UCSD-AML1 (cell line): Measurements from ENCODE around the gene CORO1C.
A peak's percentile ranks its signal among the peaks of the same experiment; 100 is the strongest.
"Not testable (repeated sequence)": the region's sequence is repeated elsewhere in the genome, so short reads cannot be mapped to it uniquely, and the experiment has no call there.

Experiments
- DNase-seq: peaks from one replicate; lab custom pipeline; 2025; ENCODE audit not compliant: unreplicated experiment; lab: John Stamatoyannopoulos, UW

The CORO1C gene

DNA sequence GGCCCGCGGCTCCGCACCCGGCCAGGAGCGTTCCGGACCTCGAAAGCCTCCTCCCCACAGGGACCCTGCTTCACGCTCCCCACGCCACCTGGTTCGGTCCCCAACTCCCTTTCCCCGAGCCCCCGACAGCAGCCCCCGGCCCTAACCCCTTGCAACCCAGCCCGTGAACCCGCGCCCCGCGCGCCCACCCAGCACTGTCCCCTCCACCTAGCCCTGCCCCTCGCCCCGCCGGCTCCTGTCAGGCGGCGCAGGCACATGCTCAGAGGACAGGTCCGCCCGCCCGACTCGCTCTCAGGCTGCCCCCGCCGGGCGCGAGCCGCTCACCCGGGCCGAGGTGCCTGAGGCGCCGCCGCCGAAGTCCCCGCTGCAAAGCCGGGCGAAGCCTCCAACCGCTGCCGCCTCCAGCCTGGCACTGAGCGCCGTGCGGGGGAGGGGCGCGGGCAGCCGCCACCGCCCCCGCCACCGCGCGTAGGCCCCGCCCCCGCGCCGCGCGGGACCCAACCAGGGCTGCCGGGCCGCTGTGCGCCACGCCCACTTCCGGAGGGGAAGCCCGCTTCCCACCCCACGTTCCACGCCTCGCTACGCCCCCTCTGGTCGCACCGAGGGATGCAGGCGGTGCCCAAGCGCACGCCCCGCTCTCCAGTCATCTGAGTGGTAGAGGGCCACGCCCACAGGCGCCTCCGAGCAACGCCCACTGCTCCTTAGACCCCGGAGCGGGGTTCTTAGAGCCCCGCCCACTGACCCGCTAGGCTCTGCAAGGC lies at the start of gene CORO1C:
CORO1C (minus strand) TSS at position 414 of the 761 bp plus-strand sequence. CDS start 30,200 bp downstream, outside the sequence.
- peak; percentile 99 for DNase-seq

DNA sequence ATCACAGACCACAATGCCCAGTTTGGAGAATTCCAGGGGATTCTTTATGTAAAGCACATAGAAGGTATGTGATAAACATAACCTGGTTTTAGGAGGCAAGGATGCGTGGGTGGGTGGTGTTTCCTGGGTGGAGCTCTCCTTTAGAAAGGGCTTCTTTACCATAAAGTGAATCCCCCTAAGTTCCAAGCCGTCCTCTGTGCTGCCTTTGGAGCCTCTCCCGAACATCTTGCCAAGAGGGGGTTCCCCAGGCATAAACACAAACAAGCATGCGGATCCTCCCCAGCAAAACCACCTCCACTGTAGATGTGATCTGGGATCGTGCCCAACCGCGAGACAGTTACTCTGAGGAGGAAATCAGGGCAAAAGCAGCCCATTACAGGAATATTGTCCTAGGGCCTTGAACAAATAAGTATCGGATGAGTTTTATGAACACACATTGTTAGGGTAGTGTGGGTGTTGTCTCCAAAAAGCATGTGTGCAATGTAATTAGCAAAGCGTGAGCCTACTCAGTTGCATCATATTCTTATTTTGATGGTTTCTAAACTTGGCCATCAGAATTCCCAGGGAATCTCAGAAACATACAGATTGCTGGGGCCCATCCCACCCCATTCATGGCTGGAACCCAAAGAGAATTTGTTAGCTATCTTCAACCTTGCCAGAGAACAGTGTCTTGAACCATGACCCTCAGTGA lies 48.8 kb upstream of the CORO1C start:
- DNase-seq, result no peak

- DNase-seq, result no peak
Measured at GRCh38 chr12:108778053-108778452, 46.7 kb upstream of the CORO1C start.

GRCh38 chr12:108777156-108777555 lies 45.8 kb upstream of the CORO1C start:
- no peak for DNase-seq

DNA sequence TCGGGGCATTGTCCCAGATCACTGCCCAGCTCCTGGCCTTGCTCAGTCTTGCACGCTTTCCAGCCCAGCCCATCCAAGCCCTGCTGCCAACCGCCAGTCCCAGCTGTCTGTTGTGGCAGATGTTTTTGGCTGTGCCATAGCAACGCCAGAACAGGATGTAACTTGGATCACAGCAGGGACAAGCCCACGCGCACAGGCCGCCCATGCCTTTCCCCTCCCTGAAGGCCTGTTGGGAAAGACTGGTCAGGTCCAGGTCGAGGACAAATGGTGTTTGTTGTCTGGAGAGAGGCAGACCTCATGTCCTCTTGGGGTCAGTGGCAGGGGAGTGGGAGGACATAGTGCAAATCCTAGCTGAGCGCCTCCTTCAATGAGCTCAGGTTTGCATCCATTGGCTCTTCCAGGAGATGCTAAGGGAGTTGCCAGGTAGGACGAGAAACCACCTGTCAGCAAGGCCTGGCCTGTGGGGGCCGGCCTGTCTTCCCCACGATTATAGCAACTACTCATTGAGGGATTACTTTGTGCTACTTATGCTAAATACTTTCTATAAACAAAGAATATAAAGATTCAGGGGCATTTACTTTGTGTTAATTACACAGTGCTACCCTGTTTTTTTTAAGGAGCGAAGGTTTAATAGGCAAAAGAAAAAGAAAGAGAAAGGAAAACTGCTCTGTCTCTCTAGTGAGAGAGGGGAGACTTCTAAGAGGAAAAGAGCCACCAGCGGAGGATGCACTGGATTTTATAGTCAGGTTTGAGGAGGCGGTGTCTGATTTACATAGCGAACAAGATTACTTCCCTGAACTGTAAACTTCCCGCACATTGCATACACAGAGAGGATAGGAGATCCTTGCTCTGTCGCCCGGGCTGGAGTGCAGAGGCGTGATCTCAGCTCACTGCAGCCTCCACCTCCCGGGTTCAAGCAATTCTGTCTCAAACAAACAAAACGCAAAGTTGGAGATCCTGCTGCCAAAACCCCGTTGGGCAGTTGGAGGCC lies 42.8 kb upstream of the CORO1C start:
- peak; percentile 45 for DNase-seq

- no peak for DNase-seq
Measured at GRCh38 chr12:108772891-108773797, 41.8 kb upstream of the CORO1C start.

DNA sequence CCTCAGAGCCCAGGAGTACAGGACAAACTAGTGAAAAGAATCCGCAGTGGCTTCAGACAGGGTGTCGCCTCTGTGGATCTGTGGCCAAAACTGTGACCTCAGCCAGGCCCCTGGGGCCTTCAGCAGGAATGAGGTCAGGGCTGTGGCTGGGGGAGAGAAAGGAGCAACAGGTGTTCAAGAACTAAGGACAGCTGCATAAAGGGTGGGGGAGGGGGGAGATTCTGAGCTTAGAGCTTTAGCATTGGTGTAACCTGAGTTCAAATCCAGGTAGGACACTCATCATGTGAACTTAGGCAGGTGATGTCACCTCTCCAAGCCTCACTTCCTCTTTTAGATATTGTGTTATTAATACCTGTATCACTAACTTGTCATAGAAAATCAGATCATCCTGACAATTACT lies 40.9 kb upstream of the CORO1C start:
- no peak for DNase-seq

DNA sequence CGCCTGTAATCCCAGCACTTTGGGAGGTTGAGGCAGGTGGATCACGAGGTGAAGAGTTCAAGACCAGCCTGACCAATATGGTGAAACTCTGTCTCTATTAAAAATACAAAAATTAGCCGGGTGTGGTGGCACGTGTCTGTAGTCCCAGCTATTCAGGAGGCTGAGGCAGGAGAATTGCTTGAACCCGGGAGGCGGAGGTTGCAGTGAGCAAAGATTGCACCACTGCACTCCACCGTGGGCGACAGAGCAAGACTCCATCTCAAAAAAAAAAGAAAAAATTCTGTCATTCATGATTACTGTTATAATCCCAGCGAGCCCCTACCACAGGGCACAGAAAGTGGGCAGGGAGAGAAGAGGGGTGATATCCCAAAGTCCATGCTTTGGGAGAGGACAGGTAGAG lies 40.5 kb upstream of the CORO1C start:
- DNase-seq, result not testable (repeated sequence)

GRCh38 chr12:108770963-108771362 lies 39.6 kb upstream of the CORO1C start:
- no peak for DNase-seq

- DNase-seq, result no peak
Measured at GRCh38 chr12:108770269-108770829, 39.0 kb upstream of the CORO1C start.

DNA sequence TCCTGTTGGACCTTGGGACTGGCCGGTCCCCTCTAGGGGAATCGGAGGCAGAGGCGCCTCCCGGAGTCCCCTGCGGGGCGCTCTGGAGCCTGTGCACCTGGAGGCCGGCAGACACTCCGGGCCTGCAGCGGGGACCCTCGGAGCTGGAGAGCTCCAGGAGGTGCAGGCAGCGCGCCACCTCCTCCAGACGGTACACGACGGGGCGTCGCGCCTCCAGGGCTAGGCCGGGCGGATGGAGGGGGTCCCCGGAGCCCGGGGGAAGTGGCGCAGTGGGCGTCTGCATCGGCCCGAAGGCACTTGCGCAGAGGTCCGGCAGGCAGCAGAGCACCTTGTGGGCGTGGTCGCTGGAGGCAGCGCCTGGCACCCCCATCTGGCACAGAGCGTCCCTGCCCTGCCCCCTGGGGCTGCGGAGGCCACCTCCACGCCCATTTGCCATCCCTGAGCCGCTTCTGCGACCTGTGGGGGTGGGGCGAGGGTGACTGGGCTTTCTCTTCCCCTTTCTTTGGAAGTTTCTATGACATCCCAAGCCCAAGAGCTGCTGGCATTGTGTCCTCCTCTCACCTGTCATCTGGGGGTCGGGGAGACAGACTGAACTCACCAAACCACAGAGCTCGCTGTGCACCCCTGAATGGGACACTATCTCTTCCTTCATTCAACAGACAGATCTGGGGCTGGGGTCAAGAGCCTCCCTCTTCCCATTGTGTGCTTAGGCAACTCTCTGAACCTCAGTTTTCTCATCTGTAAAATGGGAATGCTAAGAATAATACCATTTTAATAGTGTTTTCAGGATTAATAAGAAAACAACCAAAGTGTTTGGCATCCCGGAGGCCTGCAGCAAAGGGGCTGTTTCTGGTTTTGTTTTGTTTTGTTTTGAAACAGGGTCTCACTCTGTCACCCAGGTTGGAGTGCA lies 37.5 kb upstream of the CORO1C start:
- DNase-seq, result no peak

DNA sequence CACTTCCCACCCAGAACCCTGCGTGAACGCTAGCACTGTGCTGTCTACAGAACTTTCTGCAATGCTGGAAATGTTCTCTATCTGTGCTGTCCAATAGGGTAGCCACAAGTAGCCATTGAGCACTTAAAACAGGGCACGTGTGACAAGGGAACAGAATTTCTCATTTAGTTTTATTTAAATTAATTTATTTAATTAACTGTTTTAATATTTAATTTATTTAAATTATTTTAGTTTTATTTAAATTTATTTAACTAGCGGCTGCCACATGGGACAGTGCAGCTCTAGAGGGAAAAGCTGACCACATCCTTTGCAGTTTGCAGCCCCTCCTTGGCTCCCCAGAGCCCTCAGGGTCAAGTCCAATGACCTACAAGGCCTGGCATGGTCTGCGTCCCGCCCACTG lies 35.0 kb upstream of the CORO1C start:
- no peak for DNase-seq

GRCh38 chr12:108765289-108765764 lies 34.0 kb upstream of the CORO1C start:
- DNase-seq, result no peak

- no peak for DNase-seq
Measured at GRCh38 chr12:108764540-108765288, 33.4 kb upstream of the CORO1C start.

GRCh38 chr12:108761226-108761625 lies 29.9 kb upstream of the CORO1C start:
- DNase-seq, result no peak

DNA sequence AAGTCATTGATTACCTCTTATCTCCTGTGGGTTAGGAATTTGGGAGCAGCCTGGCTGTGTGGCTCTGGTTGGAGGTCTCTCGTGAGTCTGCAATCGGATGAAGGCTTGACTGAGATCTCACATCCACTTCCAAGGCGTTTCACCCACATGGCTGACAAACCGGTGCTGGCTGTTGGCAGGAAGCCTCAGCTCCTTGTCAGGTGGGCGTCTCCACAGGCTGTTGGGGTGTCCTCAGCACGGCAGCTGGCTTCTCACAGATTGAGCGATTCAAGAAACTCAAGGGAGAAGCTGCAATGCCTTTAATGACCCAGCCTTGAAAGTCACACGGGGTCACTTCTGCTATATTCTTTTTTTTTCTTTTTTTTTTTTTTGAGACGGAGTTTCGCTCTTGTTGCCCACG lies 28.6 kb upstream of the CORO1C start:
- DNase-seq, result no peak

DNA sequence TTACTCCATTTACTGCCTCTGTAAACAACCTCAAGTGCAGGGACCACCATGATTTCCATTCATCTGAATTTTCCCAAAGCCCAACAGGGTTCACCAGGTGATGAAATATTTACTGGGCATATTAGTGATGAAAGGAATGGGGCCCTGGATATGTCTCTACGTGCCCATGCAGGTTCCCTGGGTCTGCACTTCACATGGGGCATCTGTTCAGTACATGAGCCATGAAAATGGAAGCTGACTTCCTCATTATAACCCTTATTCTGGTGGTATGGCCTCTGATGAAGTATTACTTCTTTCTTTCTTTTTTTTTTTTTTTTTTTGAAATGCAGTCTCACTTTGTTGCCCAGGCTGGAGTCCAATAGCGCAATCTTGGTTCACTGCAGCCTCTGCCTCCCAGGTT lies 26.5 kb upstream of the CORO1C start:
- no peak for DNase-seq

DNA sequence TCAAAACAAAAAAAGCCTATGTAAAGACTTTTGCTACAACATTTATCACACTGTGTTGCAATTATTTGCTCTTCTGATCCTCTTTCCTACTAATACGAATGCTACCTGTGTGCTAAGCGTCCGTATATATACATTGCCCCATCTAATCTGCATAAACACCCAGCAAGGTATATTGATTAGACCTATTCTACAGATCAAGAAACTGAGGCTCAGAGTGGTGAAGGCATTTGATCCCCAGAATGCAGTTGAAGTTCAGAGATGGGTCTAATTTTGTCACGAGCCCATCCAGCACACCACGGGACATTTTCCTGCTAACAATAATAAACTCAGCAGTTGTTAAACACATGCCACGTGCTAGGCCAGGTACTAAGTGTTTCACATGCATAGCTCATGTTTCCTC lies 25.1 kb upstream of the CORO1C start:
- no peak for DNase-seq
